OCI-LY1 (cell line): ENCODE data around the gene TUBG1.

Experiments
- EZH2 ChIP-seq: fragments of 200-600 bp; sonication (generic), shearing (Covaris generic); IDR thresholded peaks from 2 replicates; pipeline ENCODE4 v1.8.0; 2017; ENCODE audit warnings: borderline replicate concordance, mixed run types, mild to moderate bottlenecking, antibody characterized with exemption, low read length, moderate library complexity, mixed read lengths
- TF ChIP-seq, protein P1 (sequence below): fragments of 200-600 bp; sonication (generic), shearing (Covaris generic); IDR thresholded peaks from 2 replicates; pipeline ENCODE4 v1.5.1; 2017; ENCODE audit warnings: mild to moderate bottlenecking, antibody characterized with exemption, low read length, moderate library complexity, mixed read lengths

DNA sequence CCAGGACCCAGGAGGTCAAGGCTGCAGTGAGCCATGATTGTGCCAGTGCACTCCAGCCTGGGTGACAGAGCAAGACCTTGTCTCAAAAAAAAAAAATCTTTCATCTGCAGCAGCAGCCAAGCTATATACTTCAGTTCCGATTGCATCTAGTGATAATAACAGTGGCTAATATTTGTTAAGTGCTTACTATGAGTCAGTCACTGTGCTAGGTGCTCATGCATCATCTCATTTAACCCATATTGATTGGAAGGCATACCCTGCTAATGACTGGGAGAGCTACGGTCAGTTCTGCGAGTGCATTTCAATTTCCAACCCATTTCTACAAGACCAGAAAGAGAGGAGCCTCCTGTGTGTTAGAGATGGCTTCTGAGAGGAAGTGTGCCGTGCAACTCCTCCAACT is 41.9 kb downstream of the TUBG1 start:
- TF ChIP-seq, protein P1, sequence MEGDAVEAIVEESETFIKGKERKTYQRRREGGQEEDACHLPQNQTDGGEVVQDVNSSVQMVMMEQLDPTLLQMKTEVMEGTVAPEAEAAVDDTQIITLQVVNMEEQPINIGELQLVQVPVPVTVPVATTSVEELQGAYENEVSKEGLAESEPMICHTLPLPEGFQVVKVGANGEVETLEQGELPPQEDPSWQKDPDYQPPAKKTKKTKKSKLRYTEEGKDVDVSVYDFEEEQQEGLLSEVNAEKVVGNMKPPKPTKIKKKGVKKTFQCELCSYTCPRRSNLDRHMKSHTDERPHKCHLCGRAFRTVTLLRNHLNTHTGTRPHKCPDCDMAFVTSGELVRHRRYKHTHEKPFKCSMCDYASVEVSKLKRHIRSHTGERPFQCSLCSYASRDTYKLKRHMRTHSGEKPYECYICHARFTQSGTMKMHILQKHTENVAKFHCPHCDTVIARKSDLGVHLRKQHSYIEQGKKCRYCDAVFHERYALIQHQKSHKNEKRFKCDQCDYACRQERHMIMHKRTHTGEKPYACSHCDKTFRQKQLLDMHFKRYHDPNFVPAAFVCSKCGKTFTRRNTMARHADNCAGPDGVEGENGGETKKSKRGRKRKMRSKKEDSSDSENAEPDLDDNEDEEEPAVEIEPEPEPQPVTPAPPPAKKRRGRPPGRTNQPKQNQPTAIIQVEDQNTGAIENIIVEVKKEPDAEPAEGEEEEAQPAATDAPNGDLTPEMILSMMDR, result no peak
- TF ChIP-seq EZH2, result no peak
